ENCODE results near the gene HOXB3. TPM values are rescaled to one million over a fixed set of nuclear protein-coding genes. Genes with fewer than 3 reads are reported as not detected.

HOXB3 gene
- total and polyA plus RNA-seq, 12 donors, result 0.24 to 5.9 (median 1.1) TPM

- WGBS, 2 donors, result 40 to 43% methylated on average over 7 of the region's 7 CpGs
- Histone ChIP-seq H3K36me3 (no peaks in the 10 kb centered on the region), H3K27ac (no peak overlapping the region), H3K9me3 (no peaks in the 10 kb centered on the region), H3K27me3 (peaks cover 0 to 98% (median 90%) of the 10 kb centered on the region in 7 donors), H3K4me1 (peaks cover 0 to 26% (median 0%) of the 10 kb centered on the region in 9 donors), H3K4me3 (no peak overlapping the region)
- DNase-seq (no peak), ATAC-seq (no peak)
- intact Hi-C loops (cut with DNase I), result no loop called here
- TF ChIP-seq CTCF (IDR thresholded peaks at IDR 0.05), result no peak
Observed at GRCh38 chr17:48556576-48557401, 33.3 kb downstream of the HOXB3 start.

GRCh38 chr17:48556229-48556575 is 33.8 kb downstream of the HOXB3 start:
- TF ChIP-seq CTCF (IDR thresholded peaks at IDR 0.05), result no peak
- Histone ChIP-seq H3K4me3 (no peak overlapping the region), H3K36me3 (peaks cover 0 to 4% (median 0%) of the 10 kb centered on the region in 9 donors), H3K4me1 (peaks cover 0 to 26% (median 0%) of the 10 kb centered on the region in 9 donors), H3K9me3 (no peaks in the 10 kb centered on the region), H3K27ac (no peak overlapping the region), H3K27me3 (peaks cover 0 to 98% (median 90%) of the 10 kb centered on the region in 7 donors)
- no peak for DNase-seq
- WGBS, 2 donors, result 46 to 52% methylated on average over 5 of the region's 5 CpGs
- intact Hi-C loops (cut with DNase I), result no loop called here
- ATAC-seq, result no peak

- intact Hi-C loops (cut with DNase I), result no loop called here
- H3K27ac ChIP-seq, result peak overlapping the region in 6 of 10 donors; percentile 21 to 64 (median 50)
- H3K27me3 ChIP-seq, result peaks cover 0 to 100% (median 93%) of the 10 kb centered on the region in 7 donors
- H3K4me3 ChIP-seq, result peak overlapping the region in 9 of 10 donors; percentile 25 to 54 (median 43)
- H3K4me1 ChIP-seq, result peaks cover 0 to 26% (median 0%) of the 10 kb centered on the region in 9 donors
- H3K9me3 ChIP-seq, result no peaks in the 10 kb centered on the region
- WGBS, 2 donors, result 15 to 18% methylated on average over 33 to 36 of the region's 36 CpGs
- DNase-seq (no peak), ATAC-seq (peak in 2 of 8 donors; percentile 13 to 47)
- TF ChIP-seq CTCF (IDR thresholded peaks at IDR 0.05), result no peak
- H3K36me3 ChIP-seq, result peaks cover 0 to 4% (median 0%) of the 10 kb centered on the region in 9 donors
Observed at GRCh38 chr17:48555258-48556228, 34.5 kb downstream of the HOXB3 start.

Data from heart right ventricle (tissue), 16 donors.